GM21367 (cell line): ENCODE results near the gene RAB7A.

Experiments used
- ATAC-seq: cut with Tn5 transposase; IDR thresholded peaks from one replicate; pipeline ENCODE4 v1.9.1; 2021; ENCODE audit not compliant: unreplicated experiment

The RAB7A gene

GRCh38 chr3:128787256-128788253 is 61.6 kb downstream of the RAB7A start:
- ATAC-seq, result no peak

GRCh38 chr3:128788268-128788869 is 62.4 kb downstream of the RAB7A start:
- no peak for ATAC-seq

GRCh38 chr3:128794067-128794768 is 68.2 kb downstream of the RAB7A start:
- no peak for ATAC-seq

GRCh38 chr3:128794770-128795649 is 69.0 kb downstream of the RAB7A start:
- peak; percentile 56 for ATAC-seq

- no peak for ATAC-seq
Measured at GRCh38 chr3:128799653-128800052, 73.7 kb downstream of the RAB7A start.

GRCh38 chr3:128800241-128801187 is 74.5 kb downstream of the RAB7A start:
- ATAC-seq, result no peak

- no peak for ATAC-seq
Measured at GRCh38 chr3:128801779-128802380, 75.9 kb downstream of the RAB7A start.

GRCh38 chr3:128803307-128803706 is 77.3 kb downstream of the RAB7A start:
- ATAC-seq, result no peak

- ATAC-seq, result peak; percentile 81
Measured at GRCh38 chr3:128804017-128804810, 78.2 kb downstream of the RAB7A start.

GRCh38 chr3:128804811-128805155 is 78.8 kb downstream of the RAB7A start:
- ATAC-seq, result no peak

- ATAC-seq, result no peak
Measured at GRCh38 chr3:128805772-128806171, 79.8 kb downstream of the RAB7A start.

GRCh38 chr3:128806588-128806987 is 80.6 kb downstream of the RAB7A start:
- no peak for ATAC-seq

- no peak for ATAC-seq
Measured at GRCh38 chr3:128807186-128807830, 81.3 kb downstream of the RAB7A start.

GRCh38 chr3:128808672-128809071 is 82.7 kb downstream of the RAB7A start:
- no peak for ATAC-seq

- no peak for ATAC-seq
Measured at GRCh38 chr3:128813097-128813496, 87.1 kb downstream of the RAB7A start.

GRCh38 chr3:128814060-128814459 is 88.1 kb downstream of the RAB7A start:
- no peak for ATAC-seq

- ATAC-seq, result no peak
Measured at GRCh38 chr3:128814519-128815317, 88.7 kb downstream of the RAB7A start.
